HG03135 (cell line): Measurements from ENCODE around the gene SCN3B.

Source experiments
- ATAC-seq: cut with Tn5 transposase; IDR thresholded peaks from one replicate; pipeline ENCODE4 v1.9.1; 2021; ENCODE audit warnings: mild to moderate bottlenecking, moderate library complexity; ENCODE audit not compliant: unreplicated experiment

The SCN3B gene

DNA sequence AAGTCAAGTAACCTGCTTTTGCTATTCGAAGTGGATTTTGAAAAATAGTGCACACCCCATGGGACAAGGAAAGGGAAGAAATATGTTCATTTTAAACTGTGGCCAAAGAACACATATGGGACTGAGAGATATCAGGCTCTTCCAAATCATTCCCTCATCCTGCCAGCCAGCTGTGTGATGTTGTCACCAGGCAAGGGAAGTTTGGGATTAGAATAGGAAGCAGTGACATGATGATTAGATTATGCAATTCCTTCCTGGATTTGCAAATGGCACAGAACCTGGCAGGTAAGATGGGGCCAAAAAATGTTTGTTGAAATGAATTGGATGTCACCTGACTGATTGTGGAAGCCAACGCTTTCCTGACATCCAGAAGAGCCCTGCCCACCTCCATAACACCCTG is 4.9 kb upstream of the SCN3B start:
- no peak for ATAC-seq

DNA sequence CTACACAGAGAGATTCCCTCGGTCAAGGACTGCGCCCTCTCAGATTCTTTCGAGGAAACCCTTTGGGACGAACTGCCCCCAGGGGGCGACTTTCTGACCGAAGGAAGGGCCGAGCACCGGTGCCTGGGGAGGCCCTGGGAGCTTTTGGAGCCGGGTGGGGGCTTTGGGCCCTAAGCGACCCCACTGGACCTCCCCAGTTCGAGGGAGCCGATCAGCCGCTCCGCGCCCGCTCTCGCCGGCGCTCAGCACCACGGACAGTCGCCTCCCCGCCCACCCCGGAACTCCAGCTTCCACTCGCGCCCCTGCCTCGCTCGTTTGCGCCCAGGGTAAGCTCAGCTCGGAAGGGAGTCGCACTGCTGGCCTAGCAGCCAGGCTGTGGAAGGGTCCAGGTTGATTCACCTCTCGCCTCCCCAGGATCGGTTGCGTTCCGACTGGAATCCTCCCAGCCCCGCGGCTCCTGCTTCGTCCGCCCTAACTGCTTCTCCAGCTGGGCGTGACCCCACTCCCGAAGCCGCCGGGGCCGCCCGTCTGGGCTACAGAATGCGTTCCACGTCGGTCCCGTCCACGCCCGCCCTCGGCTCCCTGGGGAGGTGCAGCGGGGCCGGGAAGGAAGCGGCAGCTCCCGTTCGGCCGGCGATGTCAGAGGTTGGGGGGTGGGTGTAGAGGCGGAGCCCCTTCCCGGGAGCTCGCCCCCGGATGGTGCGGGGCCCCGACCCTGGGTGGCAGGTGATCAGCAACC is 428 bp downstream of the SCN3B start:
- ATAC-seq = no peak

DNA sequence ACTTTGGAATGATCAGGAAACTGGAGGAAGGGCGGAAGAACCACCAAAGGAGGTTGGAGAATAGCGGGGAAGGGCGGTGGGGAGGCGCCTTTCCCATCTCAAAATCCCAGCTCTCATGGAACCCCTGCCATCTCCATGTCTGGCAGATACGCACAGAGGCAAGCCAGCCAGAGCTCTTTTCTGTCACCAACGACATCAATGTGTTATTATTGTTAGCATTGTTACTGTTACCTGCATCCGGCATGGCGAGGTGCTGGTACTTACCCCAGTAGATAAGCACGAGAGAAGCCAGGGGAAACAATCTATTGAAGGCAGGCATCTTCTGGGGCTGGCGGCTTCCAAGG is 969 bp downstream of the SCN3B start:
- ATAC-seq = no peak

DNA sequence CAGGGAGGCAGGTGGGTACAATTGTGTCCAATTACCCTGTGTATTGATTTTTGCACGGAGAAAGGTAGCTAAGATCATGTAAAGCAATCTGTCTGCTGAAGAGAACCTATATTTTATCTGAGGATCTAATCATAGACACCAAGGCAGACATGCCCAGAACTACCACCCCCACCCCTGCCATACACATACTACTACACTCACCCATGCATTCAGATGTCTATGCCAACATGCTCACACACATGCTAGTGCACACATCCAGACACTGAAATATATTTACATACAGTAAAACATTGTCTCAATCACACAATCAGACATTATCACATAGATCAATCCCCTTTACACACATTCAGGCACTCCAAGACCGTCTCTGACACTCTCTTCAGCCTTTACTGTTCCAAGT is 1.8 kb downstream of the SCN3B start:
- no peak for ATAC-seq

DNA sequence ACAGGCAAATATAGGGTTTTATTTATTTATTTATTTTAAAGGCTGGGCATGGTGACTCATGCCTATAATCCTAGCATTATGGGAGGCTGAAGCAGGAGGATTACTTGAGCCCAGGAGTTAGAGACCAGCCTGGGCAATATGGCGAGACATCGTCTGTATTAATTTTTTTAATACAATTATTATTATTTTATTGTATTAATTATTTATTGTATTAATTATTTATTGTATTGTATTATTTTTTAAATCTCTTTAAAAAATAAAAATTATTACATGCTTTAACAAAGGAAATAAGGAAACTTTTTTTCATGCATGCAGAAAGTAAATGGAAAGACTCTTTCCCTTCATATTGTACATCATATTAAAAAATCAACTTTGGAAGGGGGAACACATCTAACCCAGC is 3.5 kb downstream of the SCN3B start:
- ATAC-seq = no peak

DNA sequence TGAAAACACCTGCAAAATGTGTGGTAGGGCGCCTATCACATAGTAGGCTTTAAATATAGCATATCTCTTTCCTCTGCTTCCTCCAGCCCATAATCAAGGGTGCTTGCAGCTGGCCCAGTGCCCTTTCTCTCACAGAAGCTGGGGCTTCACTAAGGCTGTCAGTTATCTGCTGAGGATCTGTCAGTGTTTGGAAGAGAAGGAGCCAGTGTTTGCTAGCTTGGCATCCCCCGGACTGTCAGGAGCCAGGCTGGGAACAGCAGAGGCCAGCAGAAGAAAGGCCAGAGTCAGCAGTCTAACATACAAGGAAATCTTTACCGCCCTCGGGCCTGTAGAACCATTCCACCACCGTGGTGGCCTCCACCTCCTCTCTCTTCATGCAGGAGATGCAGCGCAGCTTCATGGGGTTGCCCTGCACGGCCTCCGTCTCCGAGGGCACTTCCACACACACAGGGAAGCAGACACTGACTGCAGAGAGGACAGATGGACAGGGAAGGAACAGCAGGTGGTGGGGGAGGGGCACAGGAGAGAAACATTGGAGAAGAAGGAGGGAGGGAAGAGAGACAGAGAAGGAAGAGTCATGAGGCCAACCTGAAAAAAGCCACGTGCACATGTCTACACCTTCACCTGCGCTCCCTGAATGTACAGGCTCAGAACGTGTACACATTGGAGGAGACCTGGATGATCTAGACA is 9.0 kb downstream of the SCN3B start:
- no peak for ATAC-seq

DNA sequence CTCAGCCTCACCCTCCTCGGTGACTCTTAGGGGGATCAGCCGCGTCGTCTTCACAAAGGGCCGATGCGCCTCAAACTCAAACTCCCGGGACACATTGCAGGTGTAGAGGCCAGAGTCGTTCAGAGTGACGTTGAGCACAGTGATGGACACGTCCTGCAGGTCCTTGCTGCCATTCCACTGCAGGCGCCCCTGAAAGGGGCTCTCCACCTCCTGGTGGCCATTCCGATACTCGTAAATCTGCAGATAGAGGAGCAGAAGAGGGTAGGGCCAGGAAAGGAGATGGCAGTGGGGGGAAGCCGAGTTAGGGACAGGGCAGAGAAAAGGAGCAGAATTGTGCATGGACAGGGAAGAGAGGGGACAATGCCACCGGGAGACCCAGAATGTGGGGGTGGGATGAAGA is 12.0 kb downstream of the SCN3B start:
- ATAC-seq = no peak

DNA sequence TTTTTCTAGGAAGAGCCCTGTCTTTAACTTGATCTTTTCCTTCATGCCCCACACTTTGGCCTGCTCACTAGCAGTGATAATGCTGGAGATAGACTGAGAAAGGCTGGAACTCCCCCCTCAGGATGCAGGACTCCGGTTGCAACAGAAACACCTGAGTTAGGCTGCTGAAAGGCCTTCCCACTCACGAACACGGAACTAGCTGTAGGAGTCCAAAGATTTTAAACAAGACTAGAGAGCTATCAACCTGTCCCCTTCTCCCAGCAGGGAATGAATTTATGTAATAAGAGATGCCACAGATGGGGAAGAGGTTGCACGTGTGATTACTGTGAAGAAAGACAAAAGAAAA is 13.0 kb downstream of the SCN3B start:
- no peak for ATAC-seq

DNA sequence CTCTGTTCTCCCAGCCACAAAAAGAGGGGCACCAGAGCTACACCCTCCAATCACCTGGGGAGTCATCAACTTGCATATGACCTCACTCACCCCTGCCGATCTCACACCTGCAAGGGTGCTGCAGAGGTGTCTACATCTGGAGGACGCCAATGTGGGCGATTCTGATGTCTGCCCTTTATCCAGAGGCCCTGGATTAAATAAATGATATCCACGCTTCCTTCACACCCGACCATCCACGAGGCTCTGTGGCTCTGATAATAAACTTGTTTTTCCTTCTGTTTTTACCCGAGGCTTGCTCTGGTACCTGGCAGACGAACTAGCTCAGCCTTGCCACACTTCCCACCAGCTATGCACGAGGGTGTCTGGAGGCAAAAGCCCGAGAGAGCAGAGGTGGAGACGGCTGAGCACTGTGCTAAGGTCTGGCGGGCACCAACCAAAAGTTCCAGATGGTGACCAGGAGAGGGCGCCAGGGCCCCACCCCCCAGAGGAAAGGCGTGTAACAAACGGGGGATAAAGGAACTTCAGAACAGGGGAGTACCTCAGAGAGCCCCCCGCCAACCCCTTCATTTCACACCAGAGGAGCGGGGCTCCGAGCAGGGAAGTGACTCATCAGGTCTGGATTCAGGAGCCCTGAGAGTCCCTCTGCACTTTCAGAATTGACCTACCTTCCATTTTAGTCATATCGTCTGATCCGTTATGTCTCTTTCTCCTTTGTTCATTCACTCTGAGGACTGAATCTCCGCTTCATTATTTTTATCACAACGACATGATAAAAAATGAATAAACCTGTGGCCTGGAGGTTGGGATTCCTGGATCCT is 13.5 kb downstream of the SCN3B start:
- no peak for ATAC-seq

DNA sequence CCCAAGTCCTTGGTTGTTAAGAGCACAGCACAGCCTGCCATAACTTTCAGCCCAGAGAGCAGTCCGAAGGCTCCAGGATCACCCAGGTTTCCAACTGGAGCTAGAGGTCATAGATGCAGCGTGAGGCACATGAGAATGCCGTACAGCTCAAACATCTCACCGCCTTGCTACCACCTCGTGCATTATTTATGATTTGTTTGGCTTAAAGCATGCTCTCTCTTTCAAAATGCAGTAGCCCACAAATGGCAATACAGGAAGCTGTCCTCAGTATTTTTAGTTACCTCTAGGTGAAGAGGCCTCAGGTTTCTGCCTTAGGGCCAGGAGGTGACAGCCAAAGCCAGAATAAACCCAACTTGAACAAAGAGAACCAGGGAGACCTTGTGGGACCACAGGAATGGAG is 14.4 kb downstream of the SCN3B start:
- ATAC-seq = no peak

DNA sequence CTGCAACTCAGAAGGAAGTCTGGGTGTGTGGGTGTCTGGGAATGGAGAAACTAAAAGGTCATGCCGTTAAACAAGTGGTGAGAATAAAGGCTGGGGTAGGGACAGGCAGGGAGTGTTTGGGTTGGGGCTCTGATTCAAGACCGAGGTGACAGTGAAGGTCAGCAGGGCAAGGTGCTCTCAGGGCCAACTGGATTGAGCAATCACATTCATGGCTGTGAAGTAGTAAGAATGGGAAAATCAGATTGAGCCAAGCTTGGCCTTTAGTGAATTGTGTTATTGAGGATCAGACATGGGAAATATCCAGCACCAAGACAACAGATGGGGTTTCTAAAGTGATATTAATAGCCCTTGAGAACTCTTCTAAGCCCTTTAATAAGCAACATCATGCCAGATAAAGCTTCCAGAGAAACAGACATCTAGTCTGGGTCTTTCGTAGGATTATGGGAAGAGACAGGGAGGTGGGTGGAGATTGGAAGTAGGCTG is 24.3 kb downstream of the SCN3B start:
- ATAC-seq = no peak

DNA sequence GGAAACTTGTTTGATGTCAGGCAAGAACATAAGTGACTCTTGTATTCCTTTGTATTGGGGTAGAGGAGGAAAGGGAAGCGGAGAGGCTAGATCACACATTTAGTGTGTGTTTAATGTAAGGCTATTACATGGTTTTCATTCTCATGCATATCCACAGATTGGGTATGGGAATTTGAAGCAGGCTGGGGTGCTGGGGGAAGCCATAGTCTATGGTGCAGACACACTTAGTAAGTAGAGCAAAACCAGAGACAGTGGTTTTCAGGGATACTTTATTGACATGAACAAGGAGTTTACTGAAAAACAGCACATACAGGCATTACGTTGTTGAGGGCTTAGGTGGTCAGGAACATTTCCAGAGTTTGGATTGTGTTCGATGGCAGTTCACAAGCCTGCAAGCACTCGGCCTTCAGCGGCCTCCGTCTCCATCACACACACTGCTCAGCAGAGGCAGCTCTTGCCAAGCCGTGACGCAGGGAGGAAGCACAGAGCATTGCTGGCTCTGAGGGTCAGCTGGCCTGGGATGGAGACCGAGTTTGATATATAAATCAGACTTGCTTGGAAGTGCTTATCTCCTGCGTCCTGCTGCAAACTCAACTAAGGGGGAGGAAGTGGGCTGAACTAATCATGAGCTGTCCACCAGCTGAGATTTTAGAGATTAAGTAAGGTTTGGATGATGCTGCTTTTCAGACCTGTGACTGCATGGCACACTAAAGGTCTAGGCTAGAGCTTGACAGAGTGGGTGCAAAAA is 25.3 kb downstream of the SCN3B start:
- no peak for ATAC-seq

DNA sequence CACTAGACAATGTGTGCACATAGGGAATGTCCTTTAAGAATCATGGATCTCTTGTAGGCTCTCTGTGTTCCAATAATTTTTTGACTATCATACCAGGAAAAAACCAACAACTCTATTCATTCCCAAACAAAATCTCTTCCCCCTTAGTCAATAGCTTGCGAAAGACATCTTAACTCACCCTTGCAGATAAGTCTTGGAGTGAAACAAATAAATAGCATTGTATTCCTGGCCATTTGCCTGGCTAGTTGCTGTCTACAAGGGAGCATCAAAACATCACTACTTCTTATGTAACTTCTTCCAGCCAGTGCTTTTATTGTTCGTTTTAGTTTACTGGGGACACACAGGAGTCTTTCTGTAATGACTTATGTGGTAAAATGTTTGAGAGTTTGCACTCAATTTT is 29.4 kb downstream of the SCN3B start:
- ATAC-seq = no peak

DNA sequence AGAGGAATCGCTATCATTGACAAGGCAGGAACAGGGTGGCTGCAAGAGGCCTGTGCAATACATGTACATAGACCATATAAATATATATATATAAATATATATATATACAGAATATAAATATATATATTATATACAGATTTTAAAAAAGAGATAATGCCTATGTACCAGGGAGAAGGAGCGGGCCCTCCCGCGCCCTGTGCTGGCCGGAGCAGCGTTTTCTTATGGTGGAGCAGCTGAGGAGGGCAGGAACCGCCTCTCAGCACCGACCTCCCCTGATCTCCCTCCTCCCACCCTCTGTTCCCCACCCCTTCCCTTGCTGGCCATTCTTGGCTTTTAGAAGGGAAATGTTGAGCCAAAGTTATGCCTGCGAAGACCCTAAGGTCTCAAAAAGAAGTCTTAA is 31.8 kb downstream of the SCN3B start:
- no peak for ATAC-seq

DNA sequence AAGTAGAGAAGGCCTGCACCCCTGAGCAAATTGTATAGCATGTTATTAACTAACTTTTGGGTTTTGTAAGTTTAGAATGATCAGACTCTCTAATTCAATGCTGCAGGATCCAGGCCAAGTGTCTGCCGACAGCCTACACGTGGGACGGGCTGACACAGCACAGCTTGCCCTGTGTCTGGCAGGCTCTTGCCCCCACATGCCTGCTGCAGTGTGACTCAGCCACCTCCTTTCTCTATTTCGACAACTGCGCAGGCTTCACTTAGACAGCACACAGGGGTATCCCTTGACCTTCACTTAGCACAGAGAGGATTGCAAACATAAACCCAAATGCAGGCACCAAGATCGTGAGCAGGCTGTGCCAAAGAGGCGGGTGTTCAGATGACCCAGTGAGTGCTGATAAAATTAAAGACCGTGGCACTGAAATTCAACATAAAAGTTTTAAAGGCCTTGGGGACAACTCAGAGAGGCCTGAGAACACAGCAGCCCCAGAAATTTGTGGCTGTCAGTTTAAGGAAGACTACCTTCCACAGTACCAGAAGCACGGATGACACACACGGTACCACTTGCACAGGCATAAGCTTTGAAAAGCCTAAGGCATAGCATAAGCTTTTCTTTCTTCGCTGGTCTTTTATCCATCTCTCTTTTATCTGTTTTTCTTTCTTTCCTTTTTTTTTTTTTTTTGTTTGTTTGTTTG is 37.8 kb downstream of the SCN3B start:
- no peak for ATAC-seq

DNA sequence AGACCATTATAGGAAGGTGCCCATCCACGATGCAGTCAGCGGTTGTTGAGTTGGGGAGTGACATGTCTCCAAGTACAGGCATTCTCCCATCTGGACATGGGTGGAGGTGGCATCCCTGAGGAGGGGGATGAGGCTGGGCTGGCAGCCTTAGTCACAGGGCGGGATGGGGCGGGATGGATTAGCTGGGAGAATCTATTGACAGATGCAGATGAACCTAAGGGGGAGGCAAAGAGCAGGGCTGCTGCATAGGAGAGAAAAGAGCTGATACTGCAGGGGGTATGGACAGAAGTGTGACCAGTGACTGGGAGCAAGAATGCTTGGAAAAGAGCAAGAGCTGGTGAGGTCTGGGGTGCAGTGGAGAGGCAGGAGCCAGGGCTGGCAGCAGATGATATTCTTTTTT is 42.7 kb downstream of the SCN3B start:
- no peak for ATAC-seq

DNA sequence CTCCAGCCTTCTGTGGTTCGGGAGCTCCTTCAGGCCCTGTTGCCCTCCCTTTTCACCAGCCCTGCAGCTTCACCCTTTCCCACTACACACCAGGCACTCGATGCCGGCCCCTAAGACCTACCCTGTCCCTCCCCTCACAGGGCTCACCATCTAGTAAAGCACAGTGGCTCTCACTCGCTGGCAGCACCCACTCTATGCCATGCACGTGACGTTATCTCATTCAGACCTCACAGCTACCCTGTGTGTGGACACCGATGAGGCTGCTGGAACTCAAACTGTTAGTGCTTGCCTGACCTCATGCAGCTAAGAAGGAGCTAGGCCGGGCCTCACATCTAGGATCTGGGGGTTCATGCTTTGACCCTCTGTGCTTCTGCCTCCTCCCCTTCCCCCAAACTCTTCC is 45.5 kb downstream of the SCN3B start:
- ATAC-seq = no peak

DNA sequence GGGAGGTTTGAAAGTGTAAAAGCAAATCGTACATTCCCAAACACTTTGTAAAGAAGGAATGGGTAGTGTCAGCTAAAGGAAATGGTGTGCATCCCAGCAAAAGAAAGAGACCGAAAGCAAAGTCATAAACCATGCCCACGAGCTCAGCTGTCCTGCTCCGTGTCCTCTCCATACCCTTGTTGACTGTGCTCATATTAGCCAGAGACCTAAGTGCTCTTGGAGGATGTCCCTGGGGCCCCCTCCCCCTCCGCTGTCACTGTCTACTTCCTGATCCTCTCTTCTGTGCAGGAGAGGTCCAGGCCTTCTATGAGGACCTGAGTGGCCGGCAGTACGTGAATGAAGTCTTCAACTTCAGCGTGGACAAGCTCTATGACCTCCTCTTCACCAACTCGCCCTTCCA is 46.1 kb downstream of the SCN3B start:
- no peak for ATAC-seq

DNA sequence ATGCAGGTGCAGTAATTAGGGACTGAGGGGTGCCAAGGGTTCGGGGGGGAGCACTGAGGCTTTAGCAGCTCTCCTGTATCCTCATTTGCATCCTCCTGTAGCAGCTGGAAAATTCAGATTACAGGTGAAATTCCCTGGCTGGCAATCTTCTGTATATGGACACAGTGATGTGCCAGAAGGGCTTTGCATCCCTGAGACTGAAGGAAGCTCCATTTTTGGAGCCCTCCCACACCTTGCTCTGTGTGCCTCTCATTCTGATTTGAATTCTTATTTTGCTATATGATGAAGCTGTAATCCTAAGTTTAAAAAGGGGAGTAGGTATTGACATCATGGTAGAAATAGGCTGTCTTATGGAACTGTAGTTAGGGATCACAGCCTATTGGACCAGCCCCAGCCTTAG is 46.6 kb downstream of the SCN3B start:
- no peak for ATAC-seq

DNA sequence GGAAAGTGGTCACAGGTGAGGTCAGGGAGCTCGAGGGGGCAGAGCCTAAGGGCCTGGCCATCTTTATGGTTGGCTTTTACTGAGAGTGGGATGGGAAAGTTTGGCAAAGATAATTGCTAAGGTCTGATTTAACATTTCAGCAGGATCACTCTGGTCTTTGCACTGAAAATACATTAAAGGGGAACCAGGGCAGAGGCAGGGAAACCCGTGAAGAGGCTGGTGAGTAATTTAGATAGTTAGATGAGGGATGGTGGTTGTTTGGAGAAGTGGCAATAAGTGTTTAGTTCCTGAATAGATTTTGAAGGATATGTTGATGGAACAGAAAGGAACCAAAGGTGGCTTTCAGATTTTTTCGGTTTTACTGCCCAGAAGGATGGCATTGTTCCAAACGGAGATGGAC is 50.8 kb downstream of the SCN3B start:
- no peak for ATAC-seq

DNA sequence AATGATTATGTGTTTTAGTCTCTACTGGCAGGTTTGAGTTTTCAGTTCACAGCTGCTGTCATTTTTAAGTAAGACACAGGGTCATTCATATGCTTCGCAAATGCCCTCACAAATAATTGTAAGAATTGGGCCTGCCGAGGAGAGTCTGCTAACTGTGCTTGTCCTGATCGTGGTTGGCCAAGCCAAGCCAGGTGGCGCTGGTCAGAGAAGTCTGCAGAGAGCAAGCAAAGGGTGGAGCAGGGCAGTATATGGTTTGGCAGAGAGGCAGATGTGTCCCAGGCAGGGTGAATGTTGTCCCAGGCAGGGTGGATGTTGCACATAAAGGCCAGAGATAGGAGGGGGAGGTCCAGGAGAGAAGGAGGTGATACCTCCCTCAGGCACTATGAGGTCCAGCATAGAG is 52.7 kb downstream of the SCN3B start:
- ATAC-seq = no peak
